Measurements from ENCODE around the gene ZNF165. TPM values are rescaled to one million over a fixed set of nuclear protein-coding genes. Genes with fewer than 3 reads are reported as not detected.
A peak's percentile ranks its signal among the peaks of the same experiment; 100 is the strongest.

ZNF165 gene
- total and polyA plus RNA-seq, 2 of the 8 experiments (the other 6 are each of a cell fraction or from before 2014, with no cell fraction given) = 1.2 to 9.3 TPM

GRCh38 chr6:28080631-28081485, 490 bp downstream of the ZNF165 start (continued):
- TF ChIP-seq YY1 (IDR thresholded peaks at IDR 0.05; ENCODE audit: low read depth, low read length) = no peak; the same call in 1 of the 2 replicates
- 0 out of 2 replicates have a peak, but pooled peaks have one; percentile 56 for TF ChIP-seq CHD2 (IDR thresholded peaks at IDR 0.05; ENCODE audit: low read length)
- peak; percentile 53 for TF ChIP-seq TAF7 (optimal IDR thresholded peaks at IDR 0.05; ENCODE audit: borderline replicate concordance, low read depth, low read length)
- TF ChIP-seq SP1 (IDR thresholded peaks at IDR 0.05; ENCODE audit: low read depth, low read length) = peak; percentile 73
- TF ChIP-seq BACH1 (IDR thresholded peaks at IDR 0.05; ENCODE audit: low read length) = no peak
- peak; percentile 97 for TF ChIP-seq KDM5A (IDR thresholded peaks at IDR 0.05; ENCODE audit: low read length)
- peak; percentile 46 for TF ChIP-seq TAF1 (IDR thresholded peaks at IDR 0.05; ENCODE audit: low read depth, low read length)
- peak; percentile 17 to 98; a peak in 3 of 4 replicates for TF ChIP-seq SIN3A (conservative IDR thresholded peaks at IDR 0.05 in 1 of 2, IDR thresholded peaks at IDR 0.05 in 1 of 2; ENCODE audit: low read depth in 1 of 2, low read length in 2 of 2)
- TF ChIP-seq TCF12 (IDR thresholded peaks at IDR 0.05; ENCODE audit: low read depth, low read length) = peak; percentile 58; the same call in 1 of the 2 replicates
- peak; percentile 88 for TF ChIP-seq SAP30 (IDR thresholded peaks at IDR 0.05; ENCODE audit: insufficient read depth, insufficient replicate concordance, low read length)
- peak; percentile 33; the same call in 1 of the 2 replicates for TF ChIP-seq SP4 (IDR thresholded peaks at IDR 0.05; ENCODE audit: low read length)
- TF ChIP-seq POLR2A (IDR thresholded peaks at IDR 0.05; ENCODE audit: control extremely low read depth in 1 of 2, low read depth in 2 of 2, low read length in 2 of 2) = peak in 1 of 2 experiments; percentile 45; a peak in 1 of 3 replicates
- TF ChIP-seq GTF2F1 (IDR thresholded peaks at IDR 0.05; ENCODE audit: borderline replicate concordance, low read depth, low read length) = no peak
- TF ChIP-seq MAFK (IDR thresholded peaks at IDR 0.05; ENCODE audit: low read depth, low read length) = no peak
- peak; percentile 62 for TF ChIP-seq TBP (IDR thresholded peaks at IDR 0.05; ENCODE audit: low read depth, low read length)
- TF ChIP-seq SUZ12 (IDR thresholded peaks at IDR 0.05; ENCODE audit: low read length) = no peak
- peak; percentile 84 for TF ChIP-seq JUND (IDR thresholded peaks at IDR 0.05; ENCODE audit: low read length)
- no peak for TF ChIP-seq CHD1 (IDR thresholded peaks at IDR 0.05; ENCODE audit: low read depth, low read length)
- TF ChIP-seq PHF8 (conservative IDR thresholded peaks at IDR 0.05; ENCODE audit: low read depth, low read length) = peak; percentile 50; the same call in 1 of the 2 replicates
- peak; percentile 100 for TF ChIP-seq GABPA (IDR thresholded peaks at IDR 0.05; ENCODE audit: borderline replicate concordance, insufficient read depth, low read length)
